DMS53 treated with DMSO at 0.1 percent for 48 hours (cell line): ENCODE results near the gene RAPGEF4.
A peak's percentile ranks its signal among the peaks of the same experiment; 100 is the strongest.

Experiments used
- DNase-seq: peaks from one replicate; lab custom pipeline; 2025; ENCODE audit not compliant: unreplicated experiment; lab: John Stamatoyannopoulos, UW

Gene RAPGEF4

DNA sequence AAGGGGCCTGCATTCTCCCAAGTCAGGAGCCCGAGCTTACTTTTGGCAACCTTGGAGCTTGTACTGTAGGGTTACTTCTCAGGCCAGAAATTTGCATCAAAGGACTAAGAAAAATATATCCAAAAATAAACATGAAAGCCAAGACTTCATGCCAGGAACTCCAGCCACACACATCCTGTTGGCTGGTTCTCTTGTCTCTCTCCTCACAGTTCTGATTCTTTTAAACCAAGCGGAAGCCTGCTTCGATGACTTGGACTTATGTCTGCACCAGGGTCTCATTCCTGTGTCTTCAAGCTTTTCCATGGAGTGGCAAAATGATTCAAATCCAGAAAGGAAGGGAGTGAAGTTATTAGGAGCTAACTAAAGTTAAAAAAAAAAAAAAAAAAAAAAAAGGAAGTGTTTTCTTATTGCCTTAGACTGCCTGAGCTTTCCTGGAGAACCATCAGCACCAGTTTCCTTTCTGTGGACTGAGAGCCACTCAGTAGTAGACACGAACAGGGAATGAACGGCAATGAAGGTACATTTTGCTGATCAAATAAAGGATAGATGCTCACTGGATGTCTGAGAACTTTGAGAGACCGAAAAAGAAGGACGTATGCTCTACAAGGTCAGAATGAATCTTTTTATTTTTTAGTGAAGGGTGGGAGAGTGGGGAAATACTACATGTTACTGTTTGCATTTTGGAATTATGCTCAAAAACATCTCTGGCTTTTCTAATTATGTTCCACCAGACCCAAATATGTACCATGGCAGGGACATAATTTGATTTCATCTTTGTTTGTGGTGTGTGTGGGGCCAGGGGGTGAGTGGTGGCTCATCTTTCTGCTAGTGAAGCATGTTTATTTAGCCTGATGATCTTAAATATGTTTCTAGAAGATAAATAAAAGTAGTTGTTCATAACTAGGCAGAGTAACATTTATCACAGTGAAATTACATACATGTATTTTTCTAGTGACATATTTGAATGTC, 86.0 kb downstream of the RAPGEF4 start:
- DNase-seq: no peak

- no peak for DNase-seq
Measured at GRCh38 chr2:172822585-172822984, 86.9 kb downstream of the RAPGEF4 start.

- no peak for DNase-seq
Measured at GRCh38 chr2:172823261-172823850, 87.7 kb downstream of the RAPGEF4 start.

GRCh38 chr2:172826522-172826921, 90.9 kb downstream of the RAPGEF4 start:
- DNase-seq: no peak

- no peak for DNase-seq
Measured at GRCh38 chr2:172829229-172829628, 93.6 kb downstream of the RAPGEF4 start.

DNA sequence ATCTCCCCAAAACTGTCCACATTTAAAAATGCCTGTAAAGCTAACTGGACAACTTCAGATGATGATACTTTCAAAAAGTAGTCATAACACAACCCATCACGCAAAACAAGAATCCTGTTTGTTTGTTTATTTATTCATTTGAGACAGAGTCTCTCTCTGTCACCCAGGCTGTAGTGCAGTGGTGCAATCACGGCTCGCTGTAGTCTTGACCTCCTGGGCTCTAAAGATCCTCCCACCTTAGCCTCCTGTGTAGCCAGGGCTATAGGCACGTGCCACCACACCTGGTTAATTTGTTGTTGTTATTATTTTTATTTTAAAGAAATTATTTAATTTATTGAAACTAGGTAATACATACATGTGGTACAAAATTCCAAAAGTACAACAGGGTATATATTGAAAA, 94.8 kb downstream of the RAPGEF4 start:
- DNase-seq: no peak

- no peak for DNase-seq
Measured at GRCh38 chr2:172833898-172834297, 98.3 kb downstream of the RAPGEF4 start.

DNA sequence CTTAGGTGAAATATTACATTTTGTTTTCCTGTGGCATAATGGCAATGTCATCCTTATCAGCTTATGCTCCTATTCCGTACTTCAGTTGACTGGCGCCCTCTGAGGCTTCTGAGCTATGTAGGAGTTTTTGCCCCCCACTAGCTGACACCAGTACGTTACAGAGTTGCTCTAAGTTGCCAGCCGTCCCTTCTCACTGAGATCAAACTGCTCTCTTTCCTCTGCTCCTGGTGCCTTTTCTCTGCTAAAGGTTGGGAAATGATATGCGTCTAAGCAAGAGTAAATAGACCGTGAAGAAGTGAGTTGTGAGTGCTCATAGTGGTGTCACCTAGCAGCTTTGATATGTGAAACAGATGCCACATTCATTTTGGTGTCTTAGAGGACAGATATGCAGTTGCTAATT, 99.2 kb downstream of the RAPGEF4 start:
- DNase-seq: peak; percentile 93

DNA sequence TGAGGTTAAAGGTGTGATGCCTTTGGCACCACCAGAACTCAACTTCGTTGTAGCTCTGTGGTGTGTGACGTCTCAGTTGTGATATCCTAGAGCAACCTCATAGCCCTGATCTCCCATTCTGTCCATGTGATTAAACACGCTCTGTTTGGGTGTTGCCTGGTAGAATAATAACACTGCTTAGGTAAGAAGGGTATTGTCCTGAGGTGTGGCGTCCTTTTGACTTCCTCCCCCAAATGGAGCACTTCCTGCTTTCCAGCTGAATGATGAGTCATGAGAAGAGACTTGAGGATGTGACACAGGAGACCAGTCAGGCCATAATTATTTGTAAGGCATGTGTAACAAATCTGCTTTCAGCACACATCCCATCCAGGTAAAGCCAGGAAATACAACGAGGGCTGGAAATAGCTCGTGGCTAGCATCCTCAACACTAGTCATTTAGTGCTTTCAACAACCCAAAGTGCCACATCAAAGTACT, 100.7 kb downstream of the RAPGEF4 start:
- peak; percentile 92 for DNase-seq

- no peak for DNase-seq
Measured at GRCh38 chr2:172836827-172837226, 101.2 kb downstream of the RAPGEF4 start.

GRCh38 chr2:172839446-172839845, 103.8 kb downstream of the RAPGEF4 start:
- DNase-seq: no peak

GRCh38 chr2:172842511-172843265, 107.0 kb downstream of the RAPGEF4 start:
- no peak for DNase-seq

- DNase-seq: no peak
Measured at GRCh38 chr2:172843266-172843582, 107.6 kb downstream of the RAPGEF4 start.

- no peak for DNase-seq
Measured at GRCh38 chr2:172843902-172844715, 108.5 kb downstream of the RAPGEF4 start.

- DNase-seq: no peak
Measured at GRCh38 chr2:172845028-172845630, 109.5 kb downstream of the RAPGEF4 start.

DNA sequence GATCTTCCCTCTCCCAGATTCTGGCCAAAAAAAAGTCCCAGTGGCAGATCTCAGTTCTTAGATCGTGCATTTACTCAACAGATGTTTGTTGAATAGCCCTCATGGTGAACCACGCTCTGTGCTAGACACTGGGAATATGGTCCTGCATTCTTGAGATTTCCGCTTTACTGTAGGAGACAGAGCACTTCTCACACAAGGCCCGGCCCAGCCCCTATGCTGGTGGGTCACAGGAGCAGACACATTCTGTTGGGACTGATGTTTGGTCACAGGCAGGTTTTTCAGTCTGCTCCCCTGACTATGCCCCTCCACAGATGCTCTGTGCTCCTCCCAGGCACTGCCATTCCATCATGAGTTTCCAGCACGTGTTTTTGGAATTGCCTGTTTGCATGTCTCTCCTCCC, 110.9 kb downstream of the RAPGEF4 start:
- no peak for DNase-seq

GRCh38 chr2:172847188-172847587, 111.5 kb downstream of the RAPGEF4 start:
- no peak for DNase-seq

DNA sequence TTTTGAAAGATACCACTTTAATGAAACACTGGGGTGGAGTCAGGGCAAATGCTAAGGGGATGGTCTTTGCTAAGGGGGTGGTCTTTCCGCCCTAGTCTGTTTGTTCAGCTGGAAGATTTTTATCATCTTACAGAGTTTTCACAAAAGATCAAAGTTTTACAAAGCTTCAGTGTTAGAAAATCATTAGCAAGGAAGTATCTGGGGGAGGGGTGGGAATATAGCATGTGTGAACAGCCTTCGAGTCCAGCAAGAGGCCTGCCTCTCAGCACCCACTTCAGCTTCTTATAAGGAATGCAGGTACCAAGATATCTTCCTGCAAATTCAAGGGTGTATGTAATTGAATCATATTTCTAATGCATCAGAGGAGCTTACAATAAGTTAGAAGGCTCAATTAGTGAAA, 112.9 kb downstream of the RAPGEF4 start:
- DNase-seq: no peak

GRCh38 chr2:172849519-172850217, 114.0 kb downstream of the RAPGEF4 start:
- DNase-seq: no peak

- DNase-seq: no peak
Measured at GRCh38 chr2:172855588-172855987, 119.9 kb downstream of the RAPGEF4 start.
